Measurements from ENCODE around the gene LMBR1.
"Not testable (repeated sequence)": the region's sequence is repeated elsewhere in the genome, so short reads cannot be mapped to it uniquely, and the experiment has no call there.

LMBR1 gene

DNA sequence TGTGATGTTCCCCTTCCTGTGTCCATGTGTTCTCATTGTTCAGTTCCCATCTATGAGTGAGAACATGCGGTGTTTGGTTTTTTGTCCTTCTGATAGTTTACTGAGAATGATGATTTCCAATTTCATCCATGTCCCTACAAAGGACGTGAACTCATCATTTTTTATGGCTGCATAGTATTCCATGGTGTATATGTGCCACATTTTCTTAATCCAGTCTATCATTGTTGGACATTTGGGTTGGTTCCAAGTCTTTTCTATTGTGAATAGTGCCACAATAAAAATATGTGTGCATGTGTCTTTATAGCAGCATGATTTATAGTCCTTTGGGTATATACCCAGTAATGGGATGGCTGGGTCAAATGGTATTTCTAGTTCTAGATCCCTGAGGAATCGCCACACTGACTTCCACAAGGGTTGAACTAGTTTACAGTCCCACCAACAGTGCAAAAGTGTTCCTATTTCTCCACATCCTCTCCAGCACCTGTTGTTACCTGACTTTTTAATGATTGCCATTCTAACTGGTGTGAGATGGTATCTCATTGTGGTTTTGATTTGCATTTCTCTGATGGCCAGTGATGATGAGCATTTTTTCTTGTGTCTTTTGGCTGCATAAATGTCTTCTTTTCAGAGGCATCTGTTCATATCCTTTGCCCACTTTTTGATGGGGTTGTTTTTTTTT lies 16.7 kb upstream of the LMBR1 start:
- not testable (repeated sequence) for FAIRE-seq

GRCh38 chr7:156907656-156908055 lies 14.7 kb upstream of the LMBR1 start:
- FAIRE-seq (no peak), DNase-seq (ENCODE audit: insufficient read length, low spot score) (no peak)

More for the DNA sequence above, 16.7 kb upstream of the LMBR1 start:
- DNase-seq (ENCODE audit: insufficient read length, low spot score), result not testable (repeated sequence)

DNA sequence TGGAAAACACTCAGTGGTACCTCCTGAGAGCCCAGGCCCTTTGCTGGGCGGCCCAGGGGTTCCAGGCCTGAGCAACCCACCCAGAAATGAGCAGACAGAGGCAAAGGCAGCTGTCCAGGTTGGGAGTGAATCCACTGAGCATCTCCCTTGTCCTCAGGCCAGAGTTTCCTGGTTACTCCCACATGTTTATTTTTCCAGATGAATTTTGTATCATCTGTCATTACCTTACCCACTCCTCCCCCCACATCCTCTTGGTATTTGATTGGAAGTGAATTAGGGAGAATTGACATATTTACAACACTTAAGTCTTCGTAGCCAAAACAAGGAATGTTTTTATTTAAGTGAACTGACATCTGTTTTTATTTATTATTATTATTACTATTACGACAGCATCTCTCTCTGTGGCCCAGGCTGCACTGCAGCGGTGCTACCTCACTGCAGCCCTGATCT lies 13.2 kb upstream of the LMBR1 start:
- FAIRE-seq, result no peak
- DNase-seq (ENCODE audit: insufficient read length, low spot score), result no peak

GRCh38 chr7:156903232-156903909 lies 10.4 kb upstream of the LMBR1 start:
- no peak for FAIRE-seq
- DNase-seq (ENCODE audit: insufficient read length, low spot score), result no peak

- not testable (repeated sequence) for DNase-seq (ENCODE audit: insufficient read length, low spot score); FAIRE-seq
These were observed 7.1 kb upstream of the LMBR1 start for GRCh38 chr7:156900093-156900492.

DNA sequence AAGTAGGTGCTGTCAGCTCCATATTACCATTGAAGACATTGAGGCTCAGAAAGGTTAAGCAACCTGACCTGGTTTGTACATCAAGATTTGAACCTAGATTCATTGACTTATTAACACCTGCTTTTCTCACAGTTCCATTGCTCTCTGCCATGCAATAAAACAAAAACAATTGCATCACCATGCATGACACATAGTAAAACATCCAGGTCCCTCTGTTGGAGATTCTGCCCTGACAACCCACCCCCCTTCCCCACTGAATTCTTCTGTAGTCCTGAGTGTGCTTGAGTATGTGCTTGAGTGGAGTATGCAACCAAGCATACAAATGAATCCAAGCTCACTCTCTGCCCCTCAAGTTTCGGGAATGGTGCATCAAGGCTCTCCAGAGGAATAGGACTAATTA lies 6.0 kb upstream of the LMBR1 start:
- FAIRE-seq (no peak), DNase-seq (ENCODE audit: insufficient read length, low spot score) (no peak)

GRCh38 chr7:156897673-156898072 lies 4.7 kb upstream of the LMBR1 start:
- DNase-seq (ENCODE audit: insufficient read length, low spot score) (peak; percentile 61), FAIRE-seq (no peak)

DNA sequence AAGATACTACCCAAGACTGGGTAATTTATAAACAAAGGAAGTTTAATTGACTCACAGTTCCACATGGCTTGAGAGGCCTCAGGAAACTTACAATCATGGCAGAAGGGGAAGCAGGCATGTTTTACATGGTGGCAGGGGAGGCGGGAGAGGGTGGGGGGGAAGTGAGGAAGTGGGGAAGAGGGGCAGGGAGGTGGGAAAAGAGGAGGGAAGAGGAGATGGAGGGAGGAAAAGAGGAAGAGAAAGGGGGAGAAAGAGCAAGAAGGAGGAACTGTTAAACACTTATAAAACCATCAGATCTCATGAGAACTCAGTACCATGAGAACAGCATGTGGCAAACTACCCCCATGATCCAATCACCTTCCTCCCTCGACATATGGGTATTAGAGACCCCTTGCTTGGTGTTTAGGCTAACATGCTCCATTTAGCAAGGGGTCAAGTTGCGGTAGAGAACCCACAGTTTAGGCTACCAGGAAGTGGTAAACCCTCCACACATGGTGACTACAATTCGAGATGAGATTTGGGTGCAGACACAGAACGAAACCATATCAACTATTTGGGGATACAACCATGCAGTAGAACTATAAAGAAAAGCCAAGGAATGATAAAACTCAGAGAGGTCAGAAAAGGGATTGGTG lies 3.5 kb upstream of the LMBR1 start:
- DNase-seq (ENCODE audit: insufficient read length, low spot score), result no peak
- FAIRE-seq, result no peak

DNA sequence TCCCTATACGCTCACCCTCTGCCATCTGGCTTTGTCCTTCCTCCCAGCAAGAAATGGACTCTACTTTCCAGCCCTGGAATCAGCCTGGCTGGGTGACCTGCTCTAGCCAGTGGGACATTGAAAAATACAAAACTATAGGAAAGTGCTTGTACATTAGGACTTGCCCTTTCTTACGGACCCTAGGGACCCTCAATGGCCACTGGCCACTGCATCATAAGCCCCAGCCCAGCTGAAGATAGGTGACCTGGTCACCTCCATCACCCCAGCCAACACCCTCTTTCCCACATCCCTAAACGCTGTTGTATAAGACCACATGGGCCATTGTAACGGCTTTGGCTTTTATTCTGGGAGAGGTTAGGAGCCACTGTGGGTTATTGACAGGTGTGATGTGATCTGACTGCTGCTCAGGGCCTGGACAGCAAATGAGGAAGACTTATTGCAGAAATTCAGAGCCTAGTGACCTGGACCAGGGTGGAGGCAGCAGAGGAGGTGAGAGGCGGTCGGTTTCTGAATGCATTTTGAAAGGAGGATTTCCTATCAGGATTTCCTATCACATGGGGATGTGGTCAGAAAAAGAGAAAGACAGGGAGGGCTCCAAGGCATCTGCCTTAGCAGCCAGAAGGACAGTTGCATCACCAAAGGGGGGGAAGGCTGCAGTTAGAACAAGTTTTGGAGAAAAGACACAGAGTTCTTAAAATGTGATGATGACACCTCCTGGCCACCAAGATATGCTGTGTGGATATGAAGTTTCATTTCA lies 2.2 kb upstream of the LMBR1 start:
- DNase-seq (ENCODE audit: insufficient read length, low spot score) (no peak), FAIRE-seq (no peak)

DNA sequence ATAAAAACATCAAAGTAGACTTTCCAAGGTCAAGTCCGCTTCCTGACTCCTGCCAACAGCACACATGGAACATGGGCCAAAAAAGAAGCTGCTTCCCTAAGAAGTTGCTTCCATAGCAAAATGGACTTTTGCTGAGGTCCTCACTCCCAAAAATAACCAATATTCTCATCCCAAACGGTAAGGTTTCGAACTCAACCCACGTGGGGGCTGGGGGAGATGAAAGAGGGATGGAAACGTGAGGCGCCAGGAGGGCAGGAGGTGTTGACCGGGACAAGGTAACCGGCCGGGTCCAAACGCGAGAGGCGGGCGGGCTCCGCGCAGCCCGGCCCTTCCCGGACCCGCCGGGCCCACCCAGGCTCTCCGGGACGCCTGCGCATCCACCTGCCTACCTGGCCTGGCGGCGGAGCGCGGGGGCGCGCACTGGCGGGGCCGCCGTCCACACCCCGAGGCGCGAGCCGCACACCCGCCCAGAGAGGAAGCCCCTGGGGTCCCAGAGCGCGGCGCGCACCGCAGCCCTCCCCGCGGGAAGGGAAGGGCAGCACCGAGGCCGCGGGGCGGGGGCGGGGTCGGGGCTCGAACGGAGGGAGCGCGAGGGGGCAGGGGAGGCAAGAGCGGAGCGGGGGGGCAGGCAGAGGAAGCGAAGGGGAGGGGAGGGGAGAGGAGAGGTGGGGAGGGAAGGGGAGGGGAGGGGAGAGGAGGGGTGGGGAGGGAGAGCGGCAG lies 742 bp downstream of the LMBR1 start:
- DNase-seq (ENCODE audit: insufficient read length, low spot score) (no peak), FAIRE-seq (no peak)

GRCh38 chr7:156889746-156890145 lies 3.2 kb downstream of the LMBR1 start:
- DNase-seq (ENCODE audit: insufficient read length, low spot score) (no peak), FAIRE-seq (no peak)

DNA sequence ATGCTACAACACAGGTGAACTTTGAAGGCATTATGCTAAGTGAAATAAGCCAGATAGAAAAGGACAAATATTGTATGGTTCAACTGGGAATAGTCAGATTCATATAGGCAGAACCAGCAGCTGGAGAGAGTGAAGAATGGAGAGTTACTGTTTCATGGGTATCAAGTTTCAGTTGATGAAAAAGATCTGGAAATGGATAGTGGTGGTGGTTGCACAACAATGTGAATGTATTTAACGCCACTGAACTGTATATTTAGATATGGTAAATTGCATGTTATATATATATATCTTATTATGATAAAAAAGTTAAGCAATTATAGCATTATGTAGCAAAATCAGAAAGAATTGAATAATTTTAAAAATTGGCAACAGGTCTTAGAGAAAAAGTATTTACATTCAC lies 3.9 kb downstream of the LMBR1 start:
- FAIRE-seq (no peak), DNase-seq (ENCODE audit: insufficient read length, low spot score) (no peak)

GRCh38 chr7:156886020-156886795 lies 6.8 kb downstream of the LMBR1 start:
- DNase-seq (ENCODE audit: insufficient read length, low spot score) (no peak), FAIRE-seq (no peak)

- no peak for DNase-seq (ENCODE audit: insufficient read length, low spot score)
- no peak for FAIRE-seq
These were observed 11.3 kb downstream of the LMBR1 start for GRCh38 chr7:156881679-156882078.

DNA sequence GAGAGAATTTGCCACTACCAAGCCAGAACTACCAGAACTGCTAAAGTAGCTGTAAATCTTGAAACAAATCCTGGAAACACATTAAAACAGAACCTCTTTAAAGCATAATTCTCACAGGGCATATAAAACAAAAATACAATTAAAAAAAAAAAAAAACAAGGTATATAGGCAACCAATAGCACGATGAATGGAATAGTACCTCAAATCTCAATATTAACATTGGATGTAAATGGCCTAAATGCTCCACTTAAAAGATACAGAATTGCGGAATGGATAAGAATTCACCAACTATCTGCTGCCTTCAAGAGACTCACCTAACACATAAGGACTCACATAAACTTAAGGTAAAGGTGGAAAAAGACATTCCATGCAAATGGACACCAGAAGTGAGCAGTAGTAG lies 17.2 kb downstream of the LMBR1 start:
- no peak for DNase-seq (ENCODE audit: insufficient read length, low spot score)

GRCh38 chr7:156868363-156868762 lies 24.6 kb downstream of the LMBR1 start:
- not testable (repeated sequence) for DNase-seq (ENCODE audit: insufficient read length, low spot score); FAIRE-seq

More for the DNA sequence above, 17.2 kb downstream of the LMBR1 start:
- FAIRE-seq, result no peak

- FAIRE-seq, result no peak
- no peak for DNase-seq (ENCODE audit: insufficient read length, low spot score)
These were observed 27.5 kb downstream of the LMBR1 start for GRCh38 chr7:156865493-156865892.

DNA sequence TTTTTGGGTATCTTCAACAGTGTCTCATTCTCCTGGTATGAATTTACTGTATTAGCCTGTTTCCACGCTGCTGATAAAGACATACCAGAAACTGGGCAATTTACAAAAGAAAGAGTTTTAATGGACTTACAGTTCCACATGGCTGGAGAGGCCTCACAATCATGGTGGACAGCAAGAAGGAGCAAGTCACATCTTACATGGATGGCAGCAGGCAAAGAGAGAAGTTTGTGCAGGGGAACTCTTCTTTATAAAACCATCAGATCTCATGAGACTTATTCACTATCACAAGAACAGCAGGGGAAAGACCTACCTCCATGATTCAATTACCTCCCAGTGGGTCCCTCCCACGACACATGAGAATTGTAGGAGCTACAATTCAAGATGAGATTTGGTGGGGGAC lies 31.0 kb downstream of the LMBR1 start:
- FAIRE-seq; DNase-seq (ENCODE audit: insufficient read length, low spot score): not testable (repeated sequence)

GRCh38 chr7:156861212-156861611 lies 31.8 kb downstream of the LMBR1 start:
- no peak for DNase-seq (ENCODE audit: insufficient read length, low spot score)
- no peak for FAIRE-seq

DNA sequence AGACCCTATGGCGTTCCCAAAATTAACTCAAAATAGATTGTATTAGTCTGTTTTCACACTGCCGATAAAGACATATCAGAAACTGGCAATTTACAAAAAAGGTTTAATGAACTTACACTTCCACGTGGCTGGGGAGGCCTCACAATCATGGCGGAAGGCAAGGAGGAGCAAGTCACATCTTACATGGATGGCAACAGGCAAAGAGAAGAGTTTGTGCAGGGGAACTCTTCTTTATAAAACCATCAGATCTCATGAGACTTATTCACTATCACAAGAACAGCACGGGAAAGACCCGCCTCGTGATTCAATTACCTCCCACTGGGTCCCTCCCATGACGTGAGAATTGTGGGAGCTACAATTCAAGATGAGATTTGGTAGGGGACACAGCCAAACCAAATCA lies 32.9 kb downstream of the LMBR1 start:
- not testable (repeated sequence) for FAIRE-seq; DNase-seq (ENCODE audit: insufficient read length, low spot score)

Measured in HTR-8/SVneo (cell line).